Lower lobe of right lung (tissue), 2 donors: ENCODE results near the gene SSH2. TPM values are rescaled to one million over a fixed set of nuclear protein-coding genes. Genes with fewer than 3 reads are reported as not detected.

Experiments
- ATAC-seq, 2 donors: fragments of 200-7000 bp; cut with Tn5 transposase; one replicate each; pipeline ENCODE4 v1.9.1; 2020 to 2022; ENCODE audit warnings: mild to moderate bottlenecking in 2 of 2, moderate library complexity in 2 of 2
- DNase-seq: peaks from one replicate; pipeline ENCODE4 v3.0.0-alpha.2; 2020
- H3K27ac ChIP-seq: fragments of 200-600 bp; one replicate; pipeline ENCODE4 v1.8.0; 2022
- H3K27me3 ChIP-seq: fragments of 200-600 bp; one replicate; pipeline ENCODE4 v1.8.0; 2022; ENCODE audit warnings: low read depth
- H3K36me3 ChIP-seq: fragments of 200-600 bp; one replicate; pipeline ENCODE4 v1.8.0; 2022; ENCODE audit warnings: mild to moderate bottlenecking
- H3K4me1 ChIP-seq: fragments of 200-600 bp; one replicate; pipeline ENCODE4 v1.8.0; 2022
- H3K4me3 ChIP-seq: fragments of 200-600 bp; one replicate; pipeline ENCODE4 v1.8.0; 2022; ENCODE audit warnings: mild to moderate bottlenecking
- H3K9me3 ChIP-seq: fragments of 200-600 bp; one replicate; pipeline ENCODE4 v1.8.0; 2022
- intact Hi-C: fragments of 100-400 bp; cut with DNase I; formaldehyde crosslinking; loops from one replicate; pipeline ENCODE4 v1.11.0; 2022
- total RNA-seq: library from RNA; stranded (reverse); fragmentation: NEBNext Ultra II Directional; extraction: Animal tissue kit (Norgen Biotek cat#: 25700); gene quantifications from one replicate; pipeline ENCODE4 v1.2.1, GENCODE V29; 2021
- TF ChIP-seq, protein P1 (sequence below): fragments of 200-600 bp; IDR thresholded peaks from one replicate; pipeline ENCODE4 v1.8.0; 2022; ENCODE audit warnings: antibody characterized with exemption, mild to moderate bottlenecking
- donor health status: DM: no; HTN: yes; CAD: no; lungs with severe emphysema.

The SSH2 gene
- total RNA-seq, 1 donor from 2014 or later, result 105 TPM

DNA sequence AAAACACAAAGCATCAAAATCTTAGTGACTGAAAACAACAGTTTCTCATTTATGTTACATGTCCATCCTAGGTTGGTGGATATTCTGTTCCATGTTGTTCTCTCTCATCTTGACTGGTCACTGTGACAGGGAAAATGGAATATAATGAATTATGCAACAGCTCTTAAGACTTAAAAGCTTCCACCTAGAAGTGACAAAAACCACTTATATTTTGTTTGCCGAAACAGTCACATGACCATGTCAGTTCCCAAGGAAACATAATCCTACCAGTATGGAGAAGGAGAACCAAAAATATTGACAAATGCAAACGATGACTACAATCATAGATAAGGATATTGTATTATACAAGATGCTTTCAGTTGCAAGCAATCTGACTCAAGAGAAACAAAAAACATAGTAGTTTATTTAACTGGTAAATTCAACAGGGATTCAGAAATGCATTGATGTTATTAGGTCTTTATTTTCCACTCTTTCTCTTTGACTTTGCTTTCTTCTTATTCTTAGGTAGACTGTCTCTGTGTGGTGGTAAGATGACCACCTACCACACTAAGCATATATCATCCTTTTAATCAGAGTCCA lies 103.8 kb downstream of the SSH2 start:
- peak; percentile 83 to 95 for ATAC-seq
- Histone ChIP-seq H3K4me3 (no peak overlapping the region), H3K27ac (peak overlapping the region; percentile 51), H3K36me3 (no peaks in the 10 kb centered on the region), H3K4me1 (no peaks in the 10 kb centered on the region), H3K9me3 (no peaks in the 10 kb centered on the region), H3K27me3 (no peaks in the 10 kb centered on the region)
- intact Hi-C loops, result no loop called here
- TF ChIP-seq, protein P1, sequence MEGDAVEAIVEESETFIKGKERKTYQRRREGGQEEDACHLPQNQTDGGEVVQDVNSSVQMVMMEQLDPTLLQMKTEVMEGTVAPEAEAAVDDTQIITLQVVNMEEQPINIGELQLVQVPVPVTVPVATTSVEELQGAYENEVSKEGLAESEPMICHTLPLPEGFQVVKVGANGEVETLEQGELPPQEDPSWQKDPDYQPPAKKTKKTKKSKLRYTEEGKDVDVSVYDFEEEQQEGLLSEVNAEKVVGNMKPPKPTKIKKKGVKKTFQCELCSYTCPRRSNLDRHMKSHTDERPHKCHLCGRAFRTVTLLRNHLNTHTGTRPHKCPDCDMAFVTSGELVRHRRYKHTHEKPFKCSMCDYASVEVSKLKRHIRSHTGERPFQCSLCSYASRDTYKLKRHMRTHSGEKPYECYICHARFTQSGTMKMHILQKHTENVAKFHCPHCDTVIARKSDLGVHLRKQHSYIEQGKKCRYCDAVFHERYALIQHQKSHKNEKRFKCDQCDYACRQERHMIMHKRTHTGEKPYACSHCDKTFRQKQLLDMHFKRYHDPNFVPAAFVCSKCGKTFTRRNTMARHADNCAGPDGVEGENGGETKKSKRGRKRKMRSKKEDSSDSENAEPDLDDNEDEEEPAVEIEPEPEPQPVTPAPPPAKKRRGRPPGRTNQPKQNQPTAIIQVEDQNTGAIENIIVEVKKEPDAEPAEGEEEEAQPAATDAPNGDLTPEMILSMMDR, result no peak
- DNase-seq, result no peak

DNA sequence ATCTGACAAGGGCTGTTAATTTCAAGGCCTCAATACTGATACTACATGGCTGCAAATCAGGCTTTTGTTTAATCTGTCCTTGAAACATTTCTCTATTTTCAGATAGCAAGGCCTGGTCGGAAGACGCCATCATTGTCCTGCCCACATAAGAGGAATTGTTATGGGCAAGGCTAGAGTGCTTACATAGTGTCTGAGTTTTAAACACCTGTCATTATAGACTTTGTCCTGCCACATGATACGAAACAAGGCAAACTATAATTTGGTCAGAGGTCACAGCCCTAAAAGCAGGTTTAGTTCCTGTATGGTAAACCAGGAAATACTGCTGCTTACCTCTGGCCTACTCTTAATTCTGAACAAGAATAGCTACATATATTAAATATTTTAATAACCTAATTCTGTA lies 104.4 kb downstream of the SSH2 start:
- TF ChIP-seq, protein P1, result no peak
- Histone ChIP-seq H3K9me3 (no peaks in the 10 kb centered on the region), H3K4me3 (no peak overlapping the region), H3K27me3 (no peaks in the 10 kb centered on the region), H3K4me1 (no peaks in the 10 kb centered on the region), H3K36me3 (no peaks in the 10 kb centered on the region), H3K27ac (peak overlapping the region; percentile 51)
- DNase-seq (no peak), ATAC-seq (peak in 1 of 2 donors; percentile 37)
- intact Hi-C loops, result no loop called here

DNA sequence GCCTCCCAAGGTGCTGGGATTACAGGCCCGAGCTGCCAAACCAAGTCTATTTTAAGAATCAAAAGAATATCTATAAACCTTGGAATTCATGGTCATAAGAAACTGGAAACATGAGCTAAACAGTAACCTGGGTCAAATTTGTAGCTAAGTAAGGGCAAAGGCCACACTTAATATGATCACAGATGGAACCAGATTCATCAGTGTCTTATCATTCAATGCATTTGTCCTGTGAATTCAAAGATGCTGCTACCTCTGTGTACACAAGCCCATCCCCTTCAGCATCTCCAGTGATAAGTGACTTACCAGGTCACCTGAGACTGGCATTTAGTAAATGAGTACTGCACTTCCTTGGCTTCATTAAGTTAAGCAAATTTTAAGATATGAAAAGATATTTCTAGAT lies 108.1 kb downstream of the SSH2 start:
- DNase-seq (no peak), ATAC-seq (no peak)
- Histone ChIP-seq H3K27ac (no peak overlapping the region), H3K27me3 (no peaks in the 10 kb centered on the region), H3K9me3 (no peaks in the 10 kb centered on the region), H3K36me3 (no peaks in the 10 kb centered on the region), H3K4me3 (no peak overlapping the region), H3K4me1 (no peaks in the 10 kb centered on the region)
- intact Hi-C loops, result no loop called here
- TF ChIP-seq, protein P1, result no peak

DNA sequence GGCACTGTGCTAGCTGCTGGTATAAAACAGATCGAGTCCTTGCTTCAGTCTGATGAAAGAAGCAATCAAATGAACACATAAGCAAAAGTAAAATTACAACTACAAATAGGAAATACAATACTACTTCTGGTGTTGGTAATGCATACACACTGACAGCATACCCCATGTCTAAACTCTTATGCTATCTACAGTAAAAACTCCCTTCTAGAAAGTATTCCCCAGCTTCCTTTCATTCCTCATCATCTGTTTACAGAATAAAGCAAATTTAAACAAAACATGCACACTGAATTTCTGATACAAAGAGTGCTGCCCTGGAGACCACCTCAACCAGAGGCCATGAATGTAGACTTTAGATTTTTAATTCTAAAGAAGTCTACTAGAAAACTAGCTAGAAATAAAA lies 109.6 kb downstream of the SSH2 start:
- no peaks in the 10 kb centered on the region for H3K36me3 ChIP-seq
- no peaks in the 10 kb centered on the region for H3K27me3 ChIP-seq
- H3K4me3 ChIP-seq, result no peak overlapping the region
- no peaks in the 10 kb centered on the region for H3K9me3 ChIP-seq
- intact Hi-C loops, result no loop called here
- no peak overlapping the region for H3K27ac ChIP-seq
- ATAC-seq (no peak), DNase-seq (no peak)
- no peaks in the 10 kb centered on the region for H3K4me1 ChIP-seq
- TF ChIP-seq, protein P1, result no peak

DNA sequence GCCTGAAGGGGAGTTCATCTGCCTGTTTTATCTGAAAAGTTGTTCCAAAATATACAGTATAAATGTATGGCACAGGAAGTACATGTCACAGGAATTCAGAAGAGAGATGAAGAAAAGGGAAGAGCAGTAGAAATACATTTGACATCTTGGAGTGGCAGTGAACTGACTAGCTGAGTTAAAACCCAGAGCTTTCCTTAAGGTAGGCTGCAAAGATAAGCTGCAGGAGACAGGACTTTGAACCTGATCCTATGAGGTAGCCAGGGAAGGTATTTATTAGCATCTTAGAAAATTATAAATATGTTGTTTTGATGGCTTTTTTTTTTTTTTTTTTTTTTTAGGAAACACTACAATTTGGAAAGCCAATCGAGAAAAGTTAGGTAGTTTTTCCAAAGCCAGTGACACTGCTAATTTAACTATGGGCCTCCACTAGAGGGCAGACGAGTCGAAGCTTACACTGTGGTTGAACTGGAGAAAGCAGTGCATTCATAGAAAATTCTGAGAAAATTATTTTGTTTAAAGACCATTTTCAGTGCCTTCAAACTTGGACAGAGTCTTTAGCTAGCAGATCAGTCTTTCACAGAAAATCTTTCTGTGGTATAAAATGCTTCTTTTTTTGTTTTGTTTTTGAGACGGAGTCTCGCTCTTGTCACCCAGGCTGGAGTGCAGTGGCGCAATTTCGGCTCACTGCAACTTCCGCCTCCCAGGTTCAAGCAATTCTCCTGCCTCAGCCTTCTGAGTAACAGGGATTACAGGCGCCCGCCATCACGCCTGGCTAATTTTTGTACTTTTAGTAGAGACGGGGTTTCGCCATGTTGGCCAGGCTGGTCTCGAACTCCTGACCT lies 122.3 kb downstream of the SSH2 start:
- peak overlapping the region; percentile 37 for H3K4me3 ChIP-seq
- DNase-seq, result peak; percentile 70

More for the DNA sequence above, 122.3 kb downstream of the SSH2 start:
- Histone ChIP-seq H3K4me1 (no peaks in the 10 kb centered on the region), H3K27me3 (no peaks in the 10 kb centered on the region), H3K27ac (peak overlapping the region; percentile 57), H3K9me3 (no peaks in the 10 kb centered on the region), H3K36me3 (no peaks in the 10 kb centered on the region)
- intact Hi-C loops, result loop anchor here (5.0 kb wide), 1 partner anchor 125 kb away; the partner anchor contains the start of gene SSH2
- TF ChIP-seq, protein P1, result peak; percentile 82
- ATAC-seq, result peak; percentile 92 to 93
